HepG2 (cell line): ENCODE results near the gene KIF5B. TPM values are rescaled to one million over a fixed set of nuclear protein-coding genes. Genes with fewer than 3 reads are reported as not detected.

Experiments
- ATAC-seq: fragments of 200-7000 bp; cut with Tn5 transposase; 3 replicates; pipeline ENCODE4 v1.9.1; 2020; ENCODE audit warnings: mild to moderate bottlenecking, moderate library complexity
- BruUV-seq: library from RNA; stranded (reverse); fragments of 400-500 nt; replicated peaks from 2 replicates; lab custom pipeline; 2021; lab: Mats Ljungman, UMichigan
- CTCF ChIA-PET: fragments of 300-600 bp; formaldehyde crosslinking; extraction: SDS; loops from one replicate; lab custom pipeline; 2021; ENCODE audit warnings: low total read pairs, inconsistent platforms, low intra/inter-chr PET ratio; lab: Yijun Ruan, JAX
- POLR2A ChIA-PET: fragments of 350-600 bp; sonication (Branson Sonifier 250); formaldehyde crosslinking; loops from one replicate; lab custom pipeline; 2020; ENCODE audit warnings: antibody characterized with exemption, inconsistent platforms; lab: Yijun Ruan, JAX
- DNase-seq: peaks from one replicate; pipeline ENCODE4 v3.0.0-alpha.2; 2015; ENCODE audit warnings: low spot score
- FAIRE-seq: peaks from 3 replicates; lab custom pipeline; 2011; peaks lifted over from hg19 to GRCh38; lab: Jason Lieb, UNC
- H2AFZ ChIP-seq: one replicate; pipeline ENCODE4 v1.6.1; 2011; ENCODE audit warnings: low read length, inconsistent platforms
- H3K27ac ChIP-seq: fragments of 300-600 bp; 3 replicates; pipeline ENCODE4 v1.8.0; 2011; ENCODE audit warnings: mixed run types, mild to moderate bottlenecking, mixed read lengths, low read length, inconsistent platforms; ENCODE audit not compliant: insufficient read depth; ENCODE audit errors: extremely low read length
- H3K27me3 ChIP-seq, 2 experiments: fragments of 200-600 bp in 1 of 2; 2 replicates in 1 of 2; 3 replicates in 1 of 2; pipeline versions ENCODE4 v1.6.0 to v1.8.0; 2011; ENCODE audit warnings: low read length in 2 of 2, mild to moderate bottlenecking in 2 of 2, moderate library complexity in 2 of 2, inconsistent platforms in 1 of 2; ENCODE audit not compliant: insufficient read depth in 2 of 2, control insufficient read depth in 1 of 2
- H3K36me3 ChIP-seq, 2 experiments: fragments of 200-600 bp in 1 of 2; replicated peaks in 1 of 2; 2 replicates in 1 of 2; 3 replicates in 1 of 2; pipeline versions ENCODE4 v1.5.1 to v1.8.0; 2011; ENCODE audit warnings: low read length in 2 of 2, inconsistent platforms in 1 of 2; ENCODE audit not compliant: insufficient read depth in 2 of 2, control insufficient read depth in 1 of 2
- H3K4me1 ChIP-seq: 2 replicates; pipeline ENCODE4 v1.5.1; 2012; ENCODE audit warnings: low read length, inconsistent platforms; ENCODE audit not compliant: insufficient read depth
- H3K4me2 ChIP-seq: 2 replicates; pipeline ENCODE4 v1.6.0; 2011; ENCODE audit warnings: low read depth, low read length, inconsistent platforms
- H3K4me3 ChIP-seq, 3 experiments: fragments of 200-600 bp in 1 of 3; sonication (generic), shearing (Covaris generic) in 1 of 3; replicated peaks in 1 of 3; 2 replicates each; pipeline ENCODE4 v1.5.1; 2011 to 2016; ENCODE audit warnings: low read length in 3 of 3, inconsistent platforms in 2 of 3, low read depth in 2 of 3, mild to moderate bottlenecking in 2 of 3, control low read depth in 1 of 3, mixed read lengths in 1 of 3; ENCODE audit not compliant: insufficient read depth in 1 of 3
- H3K79me2 ChIP-seq: one replicate; pipeline ENCODE4 v1.6.1; 2011; ENCODE audit warnings: low read length, inconsistent platforms; ENCODE audit not compliant: insufficient read depth
- H3K9ac ChIP-seq: 2 replicates; pipeline ENCODE4 v1.6.0; 2011; ENCODE audit warnings: mild to moderate bottlenecking, low read depth, low read length, inconsistent platforms; ENCODE audit not compliant: insufficient read depth
- H3K9me3 ChIP-seq: 2 replicates; pipeline ENCODE4 v1.5.1; 2012; ENCODE audit warnings: mild to moderate bottlenecking, low read length
- H4K20me1 ChIP-seq: 2 replicates; pipeline ENCODE4 v1.6.0; 2011; ENCODE audit warnings: inconsistent platforms, mild to moderate bottlenecking, low read length, moderate library complexity; ENCODE audit not compliant: insufficient read depth
- ARHGAP35 ChIP-seq: sonication (generic); formaldehyde crosslinking; IDR thresholded peaks from 2 replicates; pipeline ENCODE4 v1.9.0; 2022; ENCODE audit warnings: mild to moderate bottlenecking, inconsistent platforms, moderate library complexity, missing genetic modification reagents, borderline replicate concordance
- EHMT2 ChIP-seq: fragments of 200-600 bp; sonication (generic); IDR thresholded peaks from 2 replicates; pipeline ENCODE4 v1.7.0; 2017; ENCODE audit warnings: antibody characterized with exemption, low read depth, low read length, borderline replicate concordance
- RBM22 ChIP-seq: fragments of 200-400 bp; formaldehyde crosslinking; optimal IDR thresholded peaks from 2 replicates; pipeline ENCODE3; 2017; ENCODE audit warnings: mild to moderate bottlenecking, low read length, moderate library complexity
- ZFX ChIP-seq: sonication (generic); formaldehyde crosslinking; IDR thresholded peaks from 2 replicates; pipeline ENCODE4 v1.4.0; 2020; ENCODE audit warnings: mild to moderate bottlenecking, low read depth, missing genetic modification reagents, moderate library complexity
- WGBS: methylation state at CpG from one replicate; pipeline ENCODE4 v1.1.6; 2017; ENCODE audit warnings: low lambda C conversion rate; 5-methylcytosine and 5-hydroxymethylcytosine counted together
- in situ Hi-C: cut with HindIII; loops from 2 replicates; pipeline ENCODE4 v1.10.0; 2017; ENCODE audit warnings: low pct_unique_long_range_greater_than_20kb; ENCODE audit not compliant: extremely low pct_ligation_motif_present
- intact Hi-C: fragments of 100-400 bp; cut with micrococcal nuclease; formaldehyde crosslinking; loops from one replicate; pipeline ENCODE4 v1.10.0; 2022; ENCODE audit not compliant: unreplicated experiment
- polyA plus RNA-seq, 8 experiments: library from polyadenylated mRNA; depleted of rRNA in 3 of 8; stranded (reverse) in 7 of 8; unstranded in 1 of 8; fragments of >200 nt; fragmentation: Illumina TruSeq in 4 of 8; extraction: Trizol in 4 of 8; gene quantifications; 2 replicates each; pipeline versions ENCODE4 v1.2.1 to v1.2.3, GENCODE V29; 2011 to 2016; ENCODE audit warnings: low read depth in 4 of 8, missing spikeins in 1 of 8, mixed read lengths in 1 of 8; ENCODE audit not compliant: insufficient read depth in 1 of 8
- total RNA-seq, 5 experiments: library from RNA; depleted of rRNA; stranded (reverse); fragments of >200 nt; fragmentation: Illumina TruSeq; extraction: Trizol; gene quantifications; 2 replicates each; pipeline ENCODE4 v1.2.3, GENCODE V29; 2016; ENCODE audit warnings: low read depth in 1 of 5
- TF ChIP-seq, protein P1 (sequence below): fragments of 450-650 bp; IDR thresholded peaks from 2 replicates; pipeline ENCODE4 v1.6.1; 2017
- TF ChIP-seq, protein P2 (sequence below): sonication (generic); formaldehyde crosslinking; IDR thresholded peaks from 2 replicates; pipeline ENCODE4 v1.5.1; 2020; ENCODE audit warnings: mild to moderate bottlenecking, missing genetic modification reagents, moderate library complexity
- TF ChIP-seq, protein P3 (sequence below): sonication (generic); formaldehyde crosslinking; conservative IDR thresholded peaks from 2 replicates; pipeline ENCODE4 v1.4.0; 2020; ENCODE audit warnings: missing genetic modification reagents

The KIF5B gene
- total and polyA plus RNA-seq, 2 of the 13 experiments (the other 11 are each of a cell fraction or from before 2014, with no cell fraction given) = 34.3 to 133 TPM

DNA sequence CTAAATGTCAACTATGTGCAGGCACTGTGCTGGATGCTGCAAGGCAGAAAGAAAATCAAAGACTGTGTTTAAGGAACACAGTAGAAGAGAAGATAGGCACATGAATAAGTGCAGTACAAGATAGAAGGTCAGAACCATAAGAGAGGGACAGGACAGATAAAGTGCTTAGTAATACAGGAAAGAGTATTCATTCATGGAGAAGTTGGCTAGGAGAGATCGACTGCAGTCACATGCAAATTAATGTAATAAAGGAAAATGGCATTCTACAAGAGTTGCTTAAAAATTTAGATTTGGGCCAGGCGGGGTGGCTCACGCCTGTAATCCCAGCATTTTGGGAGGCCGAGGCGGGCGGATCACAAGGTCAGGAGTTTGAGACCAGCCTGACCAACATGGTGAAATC lies 24.8 kb downstream of the KIF5B start:
- Histone ChIP-seq H3K36me3 (peaks cover 29 to 91% of the 10 kb centered on the region in 2 experiments), H3K27ac (no peak overlapping the region), H3K79me2 (peaks cover 22% of the 10 kb centered on the region), H3K4me3 (no peak overlapping the region), H3K9me3 (no peaks in the 10 kb centered on the region), H3K4me1 (no peaks in the 10 kb centered on the region), H3K27me3 (no peaks in the 10 kb centered on the region), H4K20me1 (no peaks in the 10 kb centered on the region), H3K4me2 (no peak overlapping the region), H2AFZ (no peak overlapping the region), H3K9ac (no peak overlapping the region)
- ATAC-seq (no peak), DNase-seq (no peak), FAIRE-seq (no peak)
- WGBS = 86% methylated on average over 6 of the region's 6 CpGs
- POLR2A ChIA-PET = no interaction called here
- CTCF ChIA-PET = no interaction called here
- no TSS peak for BruUV-seq
- in situ Hi-C loops = no loop called here
- intact Hi-C loops = no loop called here
- TF ChIP-seq, protein P1, sequence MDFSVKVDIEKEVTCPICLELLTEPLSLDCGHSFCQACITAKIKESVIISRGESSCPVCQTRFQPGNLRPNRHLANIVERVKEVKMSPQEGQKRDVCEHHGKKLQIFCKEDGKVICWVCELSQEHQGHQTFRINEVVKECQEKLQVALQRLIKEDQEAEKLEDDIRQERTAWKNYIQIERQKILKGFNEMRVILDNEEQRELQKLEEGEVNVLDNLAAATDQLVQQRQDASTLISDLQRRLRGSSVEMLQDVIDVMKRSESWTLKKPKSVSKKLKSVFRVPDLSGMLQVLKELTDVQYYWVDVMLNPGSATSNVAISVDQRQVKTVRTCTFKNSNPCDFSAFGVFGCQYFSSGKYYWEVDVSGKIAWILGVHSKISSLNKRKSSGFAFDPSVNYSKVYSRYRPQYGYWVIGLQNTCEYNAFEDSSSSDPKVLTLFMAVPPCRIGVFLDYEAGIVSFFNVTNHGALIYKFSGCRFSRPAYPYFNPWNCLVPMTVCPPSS = no peak
- TF ChIP-seq ZFX = no peak
- no peak for TF ChIP-seq EHMT2
- TF ChIP-seq ARHGAP35 (CRISPR knock-in tag) = no peak
- peak; percentile 55 for TF ChIP-seq RBM22
- TF ChIP-seq, protein P2, sequence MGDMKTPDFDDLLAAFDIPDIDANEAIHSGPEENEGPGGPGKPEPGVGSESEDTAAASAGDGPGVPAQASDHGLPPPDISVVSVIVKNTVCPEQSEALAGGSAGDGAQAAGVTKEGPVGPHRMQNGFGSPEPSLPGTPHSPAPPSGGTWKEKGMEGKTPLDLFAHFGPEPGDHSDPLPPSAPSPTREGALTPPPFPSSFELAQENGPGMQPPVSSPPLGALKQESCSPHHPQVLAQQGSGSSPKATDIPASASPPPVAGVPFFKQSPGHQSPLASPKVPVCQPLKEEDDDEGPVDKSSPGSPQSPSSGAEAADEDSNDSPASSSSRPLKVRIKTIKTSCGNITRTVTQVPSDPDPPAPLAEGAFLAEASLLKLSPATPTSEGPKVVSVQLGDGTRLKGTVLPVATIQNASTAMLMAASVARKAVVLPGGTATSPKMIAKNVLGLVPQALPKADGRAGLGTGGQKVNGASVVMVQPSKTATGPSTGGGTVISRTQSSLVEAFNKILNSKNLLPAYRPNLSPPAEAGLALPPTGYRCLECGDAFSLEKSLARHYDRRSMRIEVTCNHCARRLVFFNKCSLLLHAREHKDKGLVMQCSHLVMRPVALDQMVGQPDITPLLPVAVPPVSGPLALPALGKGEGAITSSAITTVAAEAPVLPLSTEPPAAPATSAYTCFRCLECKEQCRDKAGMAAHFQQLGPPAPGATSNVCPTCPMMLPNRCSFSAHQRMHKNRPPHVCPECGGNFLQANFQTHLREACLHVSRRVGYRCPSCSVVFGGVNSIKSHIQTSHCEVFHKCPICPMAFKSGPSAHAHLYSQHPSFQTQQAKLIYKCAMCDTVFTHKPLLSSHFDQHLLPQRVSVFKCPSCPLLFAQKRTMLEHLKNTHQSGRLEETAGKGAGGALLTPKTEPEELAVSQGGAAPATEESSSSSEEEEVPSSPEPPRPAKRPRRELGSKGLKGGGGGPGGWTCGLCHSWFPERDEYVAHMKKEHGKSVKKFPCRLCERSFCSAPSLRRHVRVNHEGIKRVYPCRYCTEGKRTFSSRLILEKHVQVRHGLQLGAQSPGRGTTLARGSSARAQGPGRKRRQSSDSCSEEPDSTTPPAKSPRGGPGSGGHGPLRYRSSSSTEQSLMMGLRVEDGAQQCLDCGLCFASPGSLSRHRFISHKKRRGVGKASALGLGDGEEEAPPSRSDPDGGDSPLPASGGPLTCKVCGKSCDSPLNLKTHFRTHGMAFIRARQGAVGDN (CRISPR knock-in tag) = no peak
- TF ChIP-seq, protein P3, sequence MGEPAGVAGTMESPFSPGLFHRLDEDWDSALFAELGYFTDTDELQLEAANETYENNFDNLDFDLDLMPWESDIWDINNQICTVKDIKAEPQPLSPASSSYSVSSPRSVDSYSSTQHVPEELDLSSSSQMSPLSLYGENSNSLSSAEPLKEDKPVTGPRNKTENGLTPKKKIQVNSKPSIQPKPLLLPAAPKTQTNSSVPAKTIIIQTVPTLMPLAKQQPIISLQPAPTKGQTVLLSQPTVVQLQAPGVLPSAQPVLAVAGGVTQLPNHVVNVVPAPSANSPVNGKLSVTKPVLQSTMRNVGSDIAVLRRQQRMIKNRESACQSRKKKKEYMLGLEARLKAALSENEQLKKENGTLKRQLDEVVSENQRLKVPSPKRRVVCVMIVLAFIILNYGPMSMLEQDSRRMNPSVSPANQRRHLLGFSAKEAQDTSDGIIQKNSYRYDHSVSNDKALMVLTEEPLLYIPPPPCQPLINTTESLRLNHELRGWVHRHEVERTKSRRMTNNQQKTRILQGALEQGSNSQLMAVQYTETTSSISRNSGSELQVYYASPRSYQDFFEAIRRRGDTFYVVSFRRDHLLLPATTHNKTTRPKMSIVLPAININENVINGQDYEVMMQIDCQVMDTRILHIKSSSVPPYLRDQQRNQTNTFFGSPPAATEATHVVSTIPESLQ = no peak
